HG03442 (cell line): Measurements from ENCODE around the gene SUPT20HL1.
"Not testable (repeated sequence)": the region's sequence is repeated elsewhere in the genome, so short reads cannot be mapped to it uniquely, and the experiment has no call there.

Source experiments
- ATAC-seq: cut with Tn5 transposase; IDR thresholded peaks from one replicate; pipeline ENCODE4 v1.9.1; 2021; ENCODE audit warnings: mild to moderate bottlenecking, moderate library complexity; ENCODE audit not compliant: unreplicated experiment

Gene SUPT20HL1

GRCh38 chrX:24360272-24360671, at the start of gene SUPT20HL1:
Gene SUPT20HL1, plus strand, starts transcription at chrX:24360639. Its CDS starts 2,122 bp downstream, at chrX:24362761.
- no peak for ATAC-seq

GRCh38 chrX:24310916-24311315, 49.5 kb upstream of the SUPT20HL1 start:
- not testable (repeated sequence) for ATAC-seq

- not testable (repeated sequence) for ATAC-seq
Observed at GRCh38 chrX:24311507-24312248, 48.8 kb upstream of the SUPT20HL1 start.

- ATAC-seq = not testable (repeated sequence)
Observed at GRCh38 chrX:24312249-24312607, 48.2 kb upstream of the SUPT20HL1 start.

- no peak for ATAC-seq
Observed at GRCh38 chrX:24314019-24314635, 46.3 kb upstream of the SUPT20HL1 start, which contains the start of gene SUPT20HL2. Gene SUPT20HL2, minus strand, starts transcription at chrX:24314069. Its CDS starts 754 bp downstream, at chrX:24313315.

GRCh38 chrX:24316111-24316510, 44.3 kb upstream of the SUPT20HL1 start:
- no peak for ATAC-seq

GRCh38 chrX:24317567-24317966, 42.9 kb upstream of the SUPT20HL1 start:
- ATAC-seq = no peak

- no peak for ATAC-seq
Observed at GRCh38 chrX:24321741-24322395, 38.6 kb upstream of the SUPT20HL1 start.

- no peak for ATAC-seq
Observed at GRCh38 chrX:24325231-24325630, 35.2 kb upstream of the SUPT20HL1 start.

- no peak for ATAC-seq
Observed at GRCh38 chrX:24332878-24333277, 27.6 kb upstream of the SUPT20HL1 start.

GRCh38 chrX:24333371-24333770, 27.1 kb upstream of the SUPT20HL1 start:
- ATAC-seq = no peak

GRCh38 chrX:24334461-24334860, 26.0 kb upstream of the SUPT20HL1 start:
- ATAC-seq = no peak

- no peak for ATAC-seq
Observed at GRCh38 chrX:24335871-24336270, 24.6 kb upstream of the SUPT20HL1 start.

GRCh38 chrX:24339911-24340310, 20.5 kb upstream of the SUPT20HL1 start:
- no peak for ATAC-seq

GRCh38 chrX:24340501-24340900, 19.9 kb upstream of the SUPT20HL1 start:
- ATAC-seq = no peak

GRCh38 chrX:24341795-24342194, 18.6 kb upstream of the SUPT20HL1 start:
- ATAC-seq = no peak

- peak; percentile 85 for ATAC-seq
Observed at GRCh38 chrX:24343719-24344118, 16.7 kb upstream of the SUPT20HL1 start.

GRCh38 chrX:24347881-24348280, 12.6 kb upstream of the SUPT20HL1 start:
- ATAC-seq = no peak

- ATAC-seq = no peak
Observed at GRCh38 chrX:24350217-24350616, 10.2 kb upstream of the SUPT20HL1 start.

GRCh38 chrX:24355095-24355494, 5.3 kb upstream of the SUPT20HL1 start:
- ATAC-seq = no peak

- ATAC-seq = no peak
Observed at GRCh38 chrX:24357106-24357505, 3.3 kb upstream of the SUPT20HL1 start.
